NB4 (cell line): ENCODE results near the gene CEMP1.

Experiments
- CTCF ChIP-seq: IDR thresholded peaks from one replicate; pipeline ENCODE4 v1.5.1; 2012; ENCODE audit warnings: low read depth, low read length
- MYC ChIP-seq: IDR thresholded peaks from 2 replicates; pipeline ENCODE4 v1.6.1; 2011; ENCODE audit warnings: low read depth, low read length

GRCh38 chr16:2515180-2515851, 15.9 kb downstream of the CEMP1 start:
- TF ChIP-seq CTCF: no peak
- no peak for TF ChIP-seq MYC
